Ectodermal cell (in vitro differentiated cells): ENCODE measurements around the gene RASSF1.

Source experiments
- H3K27ac ChIP-seq: 2 replicates; pipeline ENCODE4 v1.7.0; 2013; ENCODE audit warnings: mild to moderate bottlenecking, low read depth, low read length; ENCODE audit not compliant: insufficient read depth, poor library complexity, severe bottlenecking
- H3K27me3 ChIP-seq: 2 replicates; pipeline ENCODE4 v1.7.0; 2013; ENCODE audit warnings: mild to moderate bottlenecking, low read length; ENCODE audit not compliant: insufficient read depth, control insufficient read depth, poor library complexity, severe bottlenecking
- H3K36me3 ChIP-seq: one replicate; pipeline ENCODE4 v1.7.0; 2013; ENCODE audit warnings: low read length; ENCODE audit not compliant: control insufficient read depth, insufficient read depth
- H3K4me1 ChIP-seq: one replicate; pipeline ENCODE4 v1.7.0; 2013; ENCODE audit warnings: low read length; ENCODE audit not compliant: control insufficient read depth, insufficient read depth
- H3K4me3 ChIP-seq: 2 replicates; pipeline ENCODE4 v1.7.0; 2013; ENCODE audit warnings: low read depth, low read length, control low read depth; ENCODE audit not compliant: insufficient read depth
- H3K9me3 ChIP-seq: 2 replicates; pipeline ENCODE4 v1.7.0; 2013; ENCODE audit warnings: mild to moderate bottlenecking, low read length, moderate library complexity; ENCODE audit not compliant: control insufficient read depth
- WGBS, 2 experiments: methylation state at CpG; one replicate each; pipeline ENCODE4 v1.1.7; 2013; ENCODE audit warnings: missing lambda C conversion rate in 2 of 2; 5-methylcytosine and 5-hydroxymethylcytosine counted together

RASSF1 gene

DNA sequence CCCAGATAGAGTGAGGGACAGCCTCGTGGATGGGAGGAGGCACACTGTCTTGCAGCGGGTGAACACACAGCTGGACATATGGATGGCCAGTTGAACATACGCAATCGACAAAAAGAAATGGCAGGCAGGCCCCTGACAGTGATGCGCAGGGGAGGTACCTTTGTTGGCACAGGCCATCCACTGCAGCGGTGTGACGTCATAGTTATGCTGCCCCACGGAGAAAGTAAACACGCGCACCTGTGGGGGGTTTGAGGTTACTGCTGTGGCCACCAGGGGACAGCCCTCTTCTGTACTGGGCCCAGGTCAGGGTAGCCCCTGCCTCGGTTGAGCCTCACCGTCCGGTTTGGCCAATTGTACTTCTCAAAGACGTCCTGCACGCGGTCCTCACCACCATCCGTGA lies 38.1 kb upstream of the RASSF1 start:
- Histone ChIP-seq H3K36me3 (no peaks in the 10 kb centered on the region), H3K9me3 (no peaks in the 10 kb centered on the region), H3K27ac (no peak overlapping the region), H3K4me1 (peaks cover 11% of the 10 kb centered on the region), H3K27me3 (no peaks in the 10 kb centered on the region), H3K4me3 (no peak overlapping the region)
- 93% methylated on average over 17 of the region's 17 CpGs for WGBS, 2 experiments

DNA sequence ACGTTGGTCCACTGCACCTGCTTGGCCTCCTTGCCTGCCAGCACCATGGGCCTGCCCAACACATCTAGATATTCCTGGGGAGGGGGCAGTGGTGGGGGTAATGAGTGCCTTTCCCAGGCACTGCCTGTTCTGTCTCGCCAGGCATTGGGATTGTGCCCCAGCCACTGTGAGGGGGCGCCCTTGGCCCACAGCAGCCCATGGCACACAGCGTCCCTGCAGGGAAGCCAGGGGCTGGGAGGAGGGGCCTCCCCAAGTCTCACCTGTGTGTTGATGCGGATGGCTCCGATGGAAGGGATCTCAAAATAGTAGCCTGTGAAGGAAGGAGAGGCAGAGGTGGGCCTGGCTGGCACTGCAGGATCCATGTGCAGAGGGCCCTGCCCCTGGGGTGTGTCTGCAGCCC lies 37.4 kb upstream of the RASSF1 start:
- H3K4me3 ChIP-seq, result no peak overlapping the region
- H3K9me3 ChIP-seq, result no peaks in the 10 kb centered on the region
- H3K27me3 ChIP-seq, result no peaks in the 10 kb centered on the region
- H3K27ac ChIP-seq, result no peak overlapping the region
- peaks cover 14% of the 10 kb centered on the region for H3K4me1 ChIP-seq
- 89% methylated on average over 6 of the region's 6 CpGs for WGBS, 2 experiments
- H3K36me3 ChIP-seq, result no peaks in the 10 kb centered on the region

DNA sequence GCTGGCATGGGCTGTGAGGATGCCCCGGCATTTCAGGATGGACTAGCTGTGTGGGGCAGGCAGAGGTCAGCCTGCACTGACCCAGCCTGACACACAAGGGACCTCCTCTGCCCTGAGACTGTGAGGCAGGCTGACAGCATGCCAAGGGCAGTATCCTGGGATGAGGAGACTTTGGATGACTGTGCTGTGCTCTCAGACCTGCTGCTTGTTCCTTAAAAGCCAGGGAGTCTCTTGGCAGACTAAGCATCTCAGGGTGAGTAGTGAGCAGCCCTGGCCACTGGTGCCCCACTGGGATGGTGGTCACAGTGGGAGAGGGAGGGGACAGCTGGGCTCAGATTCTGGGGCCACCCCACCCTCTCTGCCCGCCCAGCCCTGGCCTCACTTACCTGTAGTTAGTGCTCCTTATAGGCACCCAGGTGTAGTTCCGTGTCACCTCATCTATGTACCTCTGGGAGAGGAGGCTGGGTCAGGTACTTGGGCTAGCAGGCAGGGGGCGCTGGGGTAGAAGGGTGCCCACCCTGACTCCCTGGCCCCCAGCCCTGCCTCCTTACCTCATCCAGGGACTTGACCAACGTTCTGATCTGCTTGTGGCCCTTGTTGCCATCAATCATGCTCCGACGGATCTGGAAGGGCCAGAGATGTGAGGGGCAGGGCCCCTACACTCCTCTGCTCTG lies 34.8 kb upstream of the RASSF1 start:
- H3K9me3 ChIP-seq, result no peaks in the 10 kb centered on the region
- no peak overlapping the region for H3K4me3 ChIP-seq
- H3K27me3 ChIP-seq, result no peaks in the 10 kb centered on the region
- peaks cover 39% of the 10 kb centered on the region for H3K4me1 ChIP-seq
- H3K36me3 ChIP-seq, result no peaks in the 10 kb centered on the region
- H3K27ac ChIP-seq, result no peak overlapping the region
- WGBS, 2 experiments, result 69 to 73% methylated on average over 7 of the region's 7 CpGs

DNA sequence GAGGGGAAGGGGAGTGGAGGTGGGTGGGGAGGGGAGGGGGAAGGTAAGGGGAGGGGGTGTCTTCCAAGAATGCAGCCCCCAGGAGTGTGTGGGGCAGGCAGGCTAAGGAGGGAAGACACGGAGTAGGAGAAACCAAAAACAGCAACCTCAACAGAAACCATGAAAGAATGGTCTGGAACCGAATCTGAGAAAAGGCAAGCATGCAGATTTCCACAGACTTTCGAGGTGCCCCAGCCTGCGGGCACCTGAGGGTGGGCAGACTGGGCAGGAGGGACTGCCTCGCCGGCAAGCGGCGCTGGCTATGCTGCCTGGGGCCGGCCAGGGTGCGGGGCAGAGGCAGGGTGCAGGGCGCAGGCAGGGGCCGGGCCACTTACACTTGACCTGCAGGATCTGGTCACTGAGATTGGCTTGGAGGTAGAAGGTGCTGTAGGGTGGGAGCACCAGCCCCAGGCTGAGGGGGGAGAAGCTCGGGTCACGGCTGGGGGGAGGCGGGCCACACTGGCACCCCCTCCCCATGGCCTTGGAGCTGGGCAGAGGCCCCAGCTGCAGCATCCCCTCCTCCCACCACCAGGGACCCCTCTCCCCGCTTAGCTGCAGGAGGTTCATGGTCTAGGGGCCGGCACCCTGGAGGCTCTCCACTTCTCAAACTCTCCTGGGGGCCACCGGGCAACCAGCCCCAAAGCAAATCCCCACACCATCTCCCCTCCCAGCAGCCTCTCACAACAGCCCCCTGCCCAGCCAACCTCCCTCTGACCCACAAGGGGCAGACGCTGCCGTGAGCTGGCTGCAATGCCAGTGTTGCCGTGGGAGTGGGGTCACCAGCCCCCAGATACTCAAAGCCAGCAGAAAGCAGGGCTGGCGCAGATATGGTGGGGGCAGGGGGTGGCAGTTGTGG lies 34.0 kb upstream of the RASSF1 start:
- WGBS, 2 experiments, result 73 to 78% methylated on average over 22 of the region's 22 CpGs
- Histone ChIP-seq H3K36me3 (no peaks in the 10 kb centered on the region), H3K9me3 (no peaks in the 10 kb centered on the region), H3K27ac (no peak overlapping the region), H3K27me3 (no peaks in the 10 kb centered on the region), H3K4me1 (peaks cover 39% of the 10 kb centered on the region), H3K4me3 (no peak overlapping the region)

DNA sequence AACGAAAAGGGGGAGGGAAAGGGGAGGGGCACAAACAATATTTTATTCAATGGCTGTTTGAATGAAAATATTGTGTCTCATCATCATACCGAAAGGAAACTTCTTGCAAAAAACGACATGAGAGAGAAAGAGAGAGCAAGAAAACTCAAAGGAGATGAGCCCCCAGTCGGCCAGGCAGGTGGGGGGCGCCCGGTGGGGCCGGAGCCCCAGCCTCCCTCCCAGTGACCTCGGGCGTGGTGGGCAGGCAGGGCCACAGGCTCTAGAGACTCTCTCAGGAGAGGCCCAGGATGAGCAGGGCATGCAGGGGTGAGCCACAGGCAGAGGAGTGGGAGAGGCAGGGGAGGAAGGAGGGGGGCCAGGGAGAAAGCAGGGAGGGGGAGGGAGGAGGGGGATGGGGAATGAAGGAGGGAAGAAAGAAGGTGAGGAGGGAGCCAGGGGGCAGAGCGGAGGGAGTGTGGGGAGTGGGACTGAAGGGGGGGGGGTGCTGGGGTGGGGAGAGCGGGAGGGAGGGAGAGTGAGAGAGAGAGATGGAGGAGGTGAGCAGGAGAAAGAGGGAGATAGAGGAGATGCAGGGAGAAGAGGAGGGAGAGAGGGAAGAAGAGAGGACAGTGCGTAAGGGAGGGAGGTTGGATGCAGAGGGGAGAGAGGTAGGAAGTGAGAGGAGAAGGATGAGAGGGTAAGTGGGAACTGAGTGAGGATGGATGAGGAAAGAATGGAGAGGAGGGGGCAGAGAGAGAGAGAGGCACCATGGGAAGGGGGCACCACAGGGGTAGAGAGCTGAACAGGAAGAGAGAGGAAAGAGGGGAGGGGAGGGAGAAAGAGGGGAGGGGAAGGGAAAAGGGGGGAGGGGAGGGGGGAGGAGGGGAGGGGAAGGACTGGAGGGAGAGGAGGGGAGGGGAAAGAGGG lies 32.8 kb upstream of the RASSF1 start:
- 44 to 49% methylated on average over 12 of the region's 12 CpGs for whole genome bisulfite sequencing, 2 experiments
- Histone ChIP-seq H3K9me3 (no peaks in the 10 kb centered on the region), H3K27ac (no peak overlapping the region), H3K4me3 (no peak overlapping the region), H3K27me3 (no peaks in the 10 kb centered on the region), H3K36me3 (no peaks in the 10 kb centered on the region), H3K4me1 (peaks cover 39% of the 10 kb centered on the region)

DNA sequence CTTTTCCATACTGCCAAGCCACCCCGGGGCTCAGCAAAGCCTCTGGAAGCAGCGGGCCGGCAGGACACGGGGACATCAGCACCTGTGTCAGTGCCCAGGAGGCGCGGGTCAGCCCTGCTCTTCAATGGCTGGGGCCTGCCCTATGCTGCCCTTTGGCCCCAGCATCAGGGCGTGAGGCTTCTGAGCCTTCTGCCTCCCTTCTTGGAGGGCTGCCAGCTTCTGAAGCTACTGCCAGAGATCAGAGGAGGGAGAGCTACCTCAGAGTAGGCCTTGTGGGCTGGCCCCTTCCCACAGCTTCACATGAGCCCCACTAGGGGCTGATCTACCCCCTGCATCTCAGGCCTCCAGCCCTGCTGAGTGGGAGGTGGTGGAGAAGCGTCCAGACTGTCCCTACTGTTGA lies 31.7 kb upstream of the RASSF1 start:
- peaks cover 39% of the 10 kb centered on the region for H3K4me1 ChIP-seq
- H3K27ac ChIP-seq, result no peak overlapping the region
- H3K4me3 ChIP-seq, result no peak overlapping the region
- no peaks in the 10 kb centered on the region for H3K9me3 ChIP-seq
- WGBS, 2 experiments, result 68 to 73% methylated on average over 8 of the region's 8 CpGs
- H3K27me3 ChIP-seq, result no peaks in the 10 kb centered on the region
- H3K36me3 ChIP-seq, result no peaks in the 10 kb centered on the region

DNA sequence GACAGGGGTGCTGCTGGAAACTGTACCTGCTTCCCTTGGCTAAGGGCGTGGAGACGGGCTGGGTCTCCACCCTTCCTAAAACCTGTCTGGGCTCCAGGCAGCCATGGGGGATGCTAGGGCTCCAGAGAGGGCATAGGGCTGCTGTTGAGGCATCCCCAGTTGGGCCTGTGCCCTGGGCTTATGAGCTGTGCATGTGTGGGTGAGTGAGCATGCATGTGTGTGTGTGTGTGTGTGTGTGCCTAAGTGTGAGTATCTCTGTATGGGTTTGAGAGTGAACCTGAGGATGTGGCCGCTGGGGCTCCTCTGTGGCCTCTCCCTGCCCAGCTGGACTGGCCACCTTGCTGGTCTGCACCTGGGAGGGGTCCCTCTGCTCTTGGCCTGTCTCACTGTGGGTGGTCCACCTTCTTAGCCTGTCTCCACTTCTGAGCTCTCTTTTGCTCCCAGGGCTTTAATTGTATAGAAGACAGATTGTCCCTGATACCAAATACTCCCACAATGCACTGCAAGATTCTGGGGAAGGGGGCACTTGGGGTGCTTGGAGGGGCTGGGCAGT lies 30.6 kb upstream of the RASSF1 start:
- peaks cover 39% of the 10 kb centered on the region for H3K4me1 ChIP-seq
- no peak overlapping the region for H3K4me3 ChIP-seq
- H3K9me3 ChIP-seq, result no peaks in the 10 kb centered on the region
- no peaks in the 10 kb centered on the region for H3K36me3 ChIP-seq
- H3K27me3 ChIP-seq, result peaks cover under 1% of the 10 kb centered on the region
- WGBS, 2 experiments, result 90% methylated on average over 3 of the region's 3 CpGs
- H3K27ac ChIP-seq, result no peak overlapping the region

DNA sequence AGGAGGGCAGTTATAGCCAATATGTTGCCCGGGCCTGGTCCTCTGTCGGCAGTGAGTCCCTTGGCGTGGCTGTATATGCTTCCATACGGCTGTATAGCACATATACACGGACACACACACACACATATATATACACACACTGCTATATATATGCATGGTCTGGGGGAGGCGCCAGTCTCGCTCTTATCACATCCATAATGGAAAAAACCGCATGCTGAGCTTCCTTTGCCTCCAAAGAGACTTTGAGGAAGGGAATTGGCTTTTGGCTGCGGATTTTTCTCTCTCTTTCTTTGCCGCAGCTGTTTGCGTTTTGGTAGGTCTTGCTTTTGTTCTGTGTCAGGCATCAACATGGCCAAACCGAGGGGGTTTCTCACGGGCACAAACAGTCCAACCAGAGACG lies 30.0 kb upstream of the RASSF1 start:
- Histone ChIP-seq H3K36me3 (no peaks in the 10 kb centered on the region), H3K9me3 (no peaks in the 10 kb centered on the region), H3K4me3 (no peak overlapping the region), H3K27me3 (peaks cover 7% of the 10 kb centered on the region), H3K4me1 (peaks cover 42% of the 10 kb centered on the region), H3K27ac (no peak overlapping the region)
- 75 to 82% methylated on average over 14 of the region's 14 CpGs for WGBS, 2 experiments

DNA sequence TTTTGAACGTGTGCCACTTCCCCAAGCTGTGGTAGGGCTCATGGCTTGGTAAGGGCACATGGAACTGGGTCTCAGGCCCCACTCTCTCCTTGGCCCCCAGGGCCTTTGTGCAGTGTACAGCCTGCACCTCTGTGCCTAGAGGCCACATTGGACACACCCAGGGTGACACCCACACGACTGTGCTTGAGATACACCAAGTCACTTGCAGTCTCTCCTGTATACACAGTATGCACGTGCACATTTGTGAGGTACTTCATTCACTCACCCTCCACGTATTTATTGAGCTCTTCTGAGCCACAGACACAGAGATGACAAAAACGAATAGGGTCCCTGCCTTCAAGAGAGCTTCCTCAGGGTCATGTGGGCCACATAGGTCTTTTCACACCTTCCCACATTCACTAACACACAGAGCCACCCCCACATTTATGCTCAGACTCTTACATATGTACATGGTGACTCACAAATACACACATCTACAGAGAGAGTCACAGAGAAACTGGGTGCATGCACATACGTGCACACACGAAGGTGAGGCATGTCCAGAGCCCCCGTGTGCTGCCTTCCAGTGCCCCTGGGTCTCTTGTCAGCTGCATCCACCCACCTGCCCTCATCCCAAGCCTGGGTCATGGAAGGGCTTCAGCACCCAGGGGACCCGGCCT lies 28.5 kb upstream of the RASSF1 start:
- 82 to 85% methylated on average over 9 of the region's 9 CpGs for WGBS, 2 experiments
- Histone ChIP-seq H3K4me3 (no peak overlapping the region), H3K27me3 (peaks cover 20% of the 10 kb centered on the region)

More for the DNA sequence above, 28.5 kb upstream of the RASSF1 start:
- H3K4me1 ChIP-seq, result peaks cover 38% of the 10 kb centered on the region
- no peaks in the 10 kb centered on the region for H3K36me3 ChIP-seq
- H3K27ac ChIP-seq, result no peak overlapping the region
- H3K9me3 ChIP-seq, result no peaks in the 10 kb centered on the region
